Right lobe of liver (tissue), 6 donors: ENCODE data around the gene GCG. TPM values are rescaled to one million over a fixed set of nuclear protein-coding genes. Genes with fewer than 3 reads are reported as not detected.

Source experiments
- ATAC-seq, 4 donors: fragments of 200-7000 bp; cut with Tn5 transposase; one replicate each; pipeline ENCODE4 v1.9.1; 2020; ENCODE audit warnings: mild to moderate bottlenecking in 4 of 4, moderate library complexity in 4 of 4
- DNase-seq, 3 donors: peaks; one replicate each; pipeline ENCODE4 v3.0.0-alpha.2; 2020
- H3K27ac ChIP-seq, 3 donors: fragments of 200-600 bp; one replicate each; pipeline ENCODE4 v1.8.0; 2022
- H3K27me3 ChIP-seq, 2 donors: fragments of 200-600 bp; one replicate each; pipeline ENCODE4 v1.8.0; 2022
- H3K36me3 ChIP-seq, 4 donors: fragments of 200-600 bp; sonication (generic) in 1 of 4; one replicate each; pipeline versions ENCODE4 v1.5.1 to v1.8.0; 2017 to 2022; ENCODE audit warnings: control low read depth in 1 of 4
- H3K4me1 ChIP-seq, 4 donors: fragments of 200-600 bp; sonication (generic) in 1 of 4; one replicate each; pipeline versions ENCODE4 v1.5.1 to v1.8.0; 2017 to 2022; ENCODE audit warnings: control low read depth in 1 of 4
- H3K4me3 ChIP-seq, 3 donors: fragments of 200-600 bp; one replicate each; pipeline ENCODE4 v1.8.0; 2022
- H3K9me3 ChIP-seq, 4 donors: fragments of 200-600 bp; sonication (generic) in 1 of 4; one replicate each; pipeline versions ENCODE4 v1.5.1 to v1.8.0; 2017 to 2022; ENCODE audit warnings: control low read depth in 1 of 4
- POLR2A ChIP-seq: fragments of 450-650 bp; IDR thresholded peaks from one replicate; pipeline ENCODE4 v1.6.1; 2017; ENCODE audit warnings: antibody characterized with exemption, mild to moderate bottlenecking
- WGBS: methylation state at CpG from one replicate; pipeline ENCODE4 v1.1.6; 2018; ENCODE audit warnings: low coverage, low lambda C conversion rate; ENCODE audit not compliant: insufficient coverage; ENCODE audit errors: missing lambda C conversion rate; 5-methylcytosine and 5-hydroxymethylcytosine counted together
- intact Hi-C, 2 donors: fragments of 100-400 bp; cut with DNase I; formaldehyde crosslinking; loops; one replicate each; pipeline versions ENCODE4 v1.11.2 to v1.14.1; 2022
- total RNA-seq, 6 experiments: library from RNA; depleted of rRNA in 2 of 6; stranded (reverse); fragments of >200 nt in 2 of 6; fragmentation: NEBNext Ultra II Directional in 3 of 6; extraction: Animal tissue kit (Norgen Biotek cat#: 25700) in 3 of 6; gene quantifications; one replicate each; pipeline versions ENCODE4 v1.1.0 to v1.2.4, GENCODE V29; 2016 to 2023
- TF ChIP-seq, protein P1 (sequence below), 4 donors: fragments of 200-600 bp in 3 of 4; fragments of 450-650 bp in 1 of 4; IDR thresholded peaks; one replicate each; pipeline versions ENCODE4 v1.5.1 to v1.8.0; 2016 to 2022; ENCODE audit warnings: antibody characterized with exemption in 4 of 4, mild to moderate bottlenecking in 2 of 4
- donor health status: DM: no; HTN: yes; CAD: no.
- donor health status: DM: no; HTN: no; CAD: no.
- donor health status: DM: no; HTN: no; CAD: no.
- donor health status: DM: no; HTN: yes; CAD: no.
- donor health status: DM: no; HTN: yes; CAD: no.

The GCG gene
- total RNA-seq, 6 experiments from 2014 or later = not detected

DNA sequence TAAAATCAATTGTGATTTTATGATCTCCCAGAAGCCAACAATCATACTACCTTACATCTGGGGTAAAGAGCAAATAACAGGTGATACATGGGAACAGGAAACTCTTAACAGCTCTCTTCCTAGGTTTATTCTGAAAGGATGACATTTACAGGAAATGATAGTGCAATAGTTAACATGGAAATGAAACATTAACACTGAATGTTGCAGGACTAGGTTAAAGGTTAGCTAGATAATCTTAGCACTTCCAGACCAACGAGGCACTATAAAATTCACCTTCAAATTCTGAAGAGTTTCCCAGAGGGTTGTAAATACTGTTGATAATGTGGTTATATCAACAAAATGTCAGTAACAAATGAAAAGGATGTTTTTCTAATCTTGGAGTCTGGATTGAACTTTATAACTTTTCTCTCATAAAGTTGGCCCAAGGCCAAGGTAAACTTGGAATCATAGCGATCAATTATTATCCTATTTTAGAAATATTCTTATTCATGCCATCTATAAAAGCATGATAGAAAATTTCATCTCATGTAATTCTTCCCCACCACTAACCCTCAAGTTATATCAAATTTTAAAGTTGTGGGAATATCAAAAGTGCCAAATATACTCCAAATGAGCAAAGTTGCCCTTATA is 32.9 kb upstream of the GCG start:
- Histone ChIP-seq H3K27ac (no peak overlapping the region), H3K4me1 (no peaks in the 10 kb centered on the region), H3K36me3 (no peaks in the 10 kb centered on the region), H3K9me3 (no peaks in the 10 kb centered on the region), H3K27me3 (no peaks in the 10 kb centered on the region), H3K4me3 (no peak overlapping the region)
- WGBS = 19% methylated on average over 2 of the region's 2 CpGs
- ATAC-seq (peak in 2 of 4 donors; percentile 78 to 91), DNase-seq (no peak)
- intact Hi-C loops = no loop called here
- TF ChIP-seq, protein P1, sequence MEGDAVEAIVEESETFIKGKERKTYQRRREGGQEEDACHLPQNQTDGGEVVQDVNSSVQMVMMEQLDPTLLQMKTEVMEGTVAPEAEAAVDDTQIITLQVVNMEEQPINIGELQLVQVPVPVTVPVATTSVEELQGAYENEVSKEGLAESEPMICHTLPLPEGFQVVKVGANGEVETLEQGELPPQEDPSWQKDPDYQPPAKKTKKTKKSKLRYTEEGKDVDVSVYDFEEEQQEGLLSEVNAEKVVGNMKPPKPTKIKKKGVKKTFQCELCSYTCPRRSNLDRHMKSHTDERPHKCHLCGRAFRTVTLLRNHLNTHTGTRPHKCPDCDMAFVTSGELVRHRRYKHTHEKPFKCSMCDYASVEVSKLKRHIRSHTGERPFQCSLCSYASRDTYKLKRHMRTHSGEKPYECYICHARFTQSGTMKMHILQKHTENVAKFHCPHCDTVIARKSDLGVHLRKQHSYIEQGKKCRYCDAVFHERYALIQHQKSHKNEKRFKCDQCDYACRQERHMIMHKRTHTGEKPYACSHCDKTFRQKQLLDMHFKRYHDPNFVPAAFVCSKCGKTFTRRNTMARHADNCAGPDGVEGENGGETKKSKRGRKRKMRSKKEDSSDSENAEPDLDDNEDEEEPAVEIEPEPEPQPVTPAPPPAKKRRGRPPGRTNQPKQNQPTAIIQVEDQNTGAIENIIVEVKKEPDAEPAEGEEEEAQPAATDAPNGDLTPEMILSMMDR (IDR thresholded peaks at IDR 0.05) = no peak
- TF ChIP-seq POLR2A = no peak

DNA sequence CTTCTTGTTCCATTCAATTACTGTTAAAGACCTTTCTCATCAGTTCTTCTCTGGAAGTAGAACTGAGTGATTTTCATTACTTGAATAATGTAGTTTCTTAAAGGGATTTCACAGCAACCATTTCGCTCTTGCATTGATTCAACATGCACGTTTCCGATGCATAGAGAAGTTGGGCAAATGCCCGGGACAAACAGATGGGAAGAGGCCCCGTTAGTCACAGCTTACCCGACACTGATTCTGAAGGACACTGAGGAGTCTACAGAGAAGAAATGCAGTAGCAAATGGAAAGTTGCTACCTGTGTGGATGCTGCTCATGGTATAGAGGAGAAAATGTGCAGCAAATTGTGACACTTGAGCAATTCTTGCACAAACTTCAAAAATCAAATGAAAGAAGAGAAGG is 32.3 kb upstream of the GCG start:
- no peak for ATAC-seq
- WGBS = 86% methylated on average over 6 of the region's 6 CpGs

DNA sequence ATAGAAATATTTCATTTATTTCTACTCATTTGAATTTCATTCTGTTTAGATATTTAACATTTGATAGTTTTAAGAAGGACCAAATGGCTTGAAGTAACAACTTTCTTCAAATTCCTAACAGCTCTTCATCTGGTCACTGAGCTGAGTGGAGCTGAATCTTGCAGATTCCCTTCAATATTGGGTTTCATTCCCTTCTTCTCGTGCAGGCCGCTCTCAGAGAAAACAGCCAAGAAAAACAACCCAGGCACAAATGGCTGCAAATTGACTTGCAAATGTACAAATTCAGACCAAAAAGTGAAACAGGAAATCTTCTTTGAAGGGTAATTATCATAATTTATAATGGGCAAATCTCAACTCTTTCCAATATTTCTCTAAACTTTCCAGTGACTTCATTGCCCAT is 30.3 kb upstream of the GCG start:
- Histone ChIP-seq H3K36me3 (no peaks in the 10 kb centered on the region), H3K27ac (no peak overlapping the region), H3K4me1 (no peaks in the 10 kb centered on the region), H3K4me3 (no peak overlapping the region), H3K27me3 (no peaks in the 10 kb centered on the region), H3K9me3 (no peaks in the 10 kb centered on the region)
- intact Hi-C loops = no loop called here
- WGBS = 86% methylated on average over 2 of the region's 2 CpGs
- no peak for TF ChIP-seq POLR2A
- TF ChIP-seq, protein P1 (IDR thresholded peaks at IDR 0.05) = no peak
- ATAC-seq (no peak), DNase-seq (no peak)

More for the DNA sequence above, 32.3 kb upstream of the GCG start:
- TF ChIP-seq, protein P1 (IDR thresholded peaks at IDR 0.05) = no peak
- no peak for TF ChIP-seq POLR2A
- Histone ChIP-seq H3K27ac (no peak overlapping the region), H3K9me3 (no peaks in the 10 kb centered on the region), H3K4me1 (no peaks in the 10 kb centered on the region), H3K36me3 (no peaks in the 10 kb centered on the region), H3K4me3 (no peak overlapping the region), H3K27me3 (no peaks in the 10 kb centered on the region)
- no peak for DNase-seq
- intact Hi-C loops = no loop called here

DNA sequence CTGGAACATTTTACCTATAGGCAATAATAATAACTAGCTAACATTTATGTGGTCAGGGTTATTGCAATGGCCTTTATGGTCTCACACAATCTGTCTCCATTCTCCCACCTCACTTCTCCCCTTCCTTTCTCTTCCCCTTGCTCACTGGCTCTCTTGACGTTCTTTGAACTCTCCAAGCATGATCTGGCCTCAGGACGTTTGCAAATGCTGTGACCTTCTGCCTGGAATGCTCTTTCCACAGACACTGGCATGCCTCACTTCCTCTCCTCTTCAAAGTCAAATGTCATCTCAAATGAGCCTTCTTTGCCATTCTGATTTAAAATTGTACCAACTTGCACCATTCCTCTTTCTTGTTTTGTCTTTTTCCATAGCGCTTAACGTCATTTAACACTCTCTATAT is 25.3 kb upstream of the GCG start:
- no peak overlapping the region for H3K27ac ChIP-seq
- H3K36me3 ChIP-seq = no peaks in the 10 kb centered on the region
- 41% methylated on average over 4 of the region's 4 CpGs for WGBS
- TF ChIP-seq, protein P1 (IDR thresholded peaks at IDR 0.05) = no peak
- TF ChIP-seq POLR2A = no peak
- no peaks in the 10 kb centered on the region for H3K4me1 ChIP-seq
- H3K27me3 ChIP-seq = no peaks in the 10 kb centered on the region
- intact Hi-C loops = no loop called here
- H3K4me3 ChIP-seq = no peak overlapping the region
- H3K9me3 ChIP-seq = no peaks in the 10 kb centered on the region
- DNase-seq (no peak), ATAC-seq (no peak)

DNA sequence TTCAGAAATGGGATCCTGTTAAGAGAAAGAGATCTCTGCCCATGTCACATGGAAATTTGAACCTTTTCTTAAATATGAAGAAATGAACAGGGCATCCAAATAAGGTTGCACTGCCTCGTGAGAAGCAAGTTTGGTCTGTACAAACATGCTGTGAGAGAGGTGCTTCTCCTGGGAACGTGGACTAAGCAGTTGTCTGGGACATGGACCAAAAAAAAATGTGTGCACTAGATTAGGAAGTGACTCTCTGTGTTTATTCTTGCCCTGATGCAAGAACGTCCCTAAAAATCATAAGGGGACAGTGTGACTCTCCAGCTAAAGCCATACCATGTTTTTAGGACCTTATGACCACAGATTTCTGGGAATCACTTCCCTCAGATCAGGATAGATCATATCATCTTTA is 23.7 kb upstream of the GCG start:
- H3K27ac ChIP-seq = no peak overlapping the region
- DNase-seq = no peak
- peak in 3 of 4 donors; percentile 16 to 98 (median 78) for ATAC-seq
- no peaks in the 10 kb centered on the region for H3K27me3 ChIP-seq
- H3K4me3 ChIP-seq = no peak overlapping the region
- TF ChIP-seq POLR2A = no peak
- TF ChIP-seq, protein P1 (IDR thresholded peaks at IDR 0.05) = no peak
- H3K36me3 ChIP-seq = no peaks in the 10 kb centered on the region
- H3K4me1 ChIP-seq = no peaks in the 10 kb centered on the region
- H3K9me3 ChIP-seq = no peaks in the 10 kb centered on the region
- WGBS = 13% methylated on average over 3 of the region's 3 CpGs
- intact Hi-C loops = no loop called here
